ENCODE results near the gene SYT2. TPM values are rescaled to one million over a fixed set of nuclear protein-coding genes. Genes with fewer than 3 reads are reported as not detected.
"Not testable (repeated sequence)": the region's sequence is repeated elsewhere in the genome, so short reads cannot be mapped to it uniquely, and the experiment has no call there.

Gene SYT2
- total RNA-seq, 4 donors from 2014 or later: under 0.01 to 0.38 TPM; not detected in 2

- WGBS, 2 donors: 60 to 81% methylated on average over 3 to 6 of the region's 7 CpGs
- no peaks in the 10 kb centered on the region for H3K36me3 ChIP-seq
- no peaks in the 10 kb centered on the region for H3K9me3 ChIP-seq
- no peaks in the 10 kb centered on the region for H3K27me3 ChIP-seq
- no peak for TF ChIP-seq CTCF (IDR thresholded peaks at IDR 0.05)
- TF ChIP-seq POLR2A (IDR thresholded peaks at IDR 0.05): no peak
- intact Hi-C loops (cut with DNase I): no loop called here
- no peak overlapping the region for H3K27ac ChIP-seq
- no peak overlapping the region for H3K4me3 ChIP-seq (replicated peaks in 1 of 3)
- DNase-seq: no peak
- H3K4me1 ChIP-seq: no peaks in the 10 kb centered on the region
These were observed 87.2 kb downstream of the SYT2 start for GRCh38 chr1:202623075-202623474.

GRCh38 chr1:202622388-202622787 is 87.9 kb downstream of the SYT2 start:
- Histone ChIP-seq H3K9me3 (no peaks in the 10 kb centered on the region), H3K36me3 (no peaks in the 10 kb centered on the region), H3K27me3 (no peaks in the 10 kb centered on the region), H3K27ac (no peak overlapping the region), H3K4me1 (no peaks in the 10 kb centered on the region), H3K4me3 (replicated peaks in 1 of 3) (no peak overlapping the region)
- 90 to 92% methylated on average over 8 of the region's 8 CpGs for WGBS, 2 donors
- intact Hi-C loops (cut with DNase I): no loop called here
- DNase-seq: no peak
- TF ChIP-seq POLR2A (IDR thresholded peaks at IDR 0.05) (no peak), CTCF (IDR thresholded peaks at IDR 0.05) (no peak)

- H3K4me3 ChIP-seq (replicated peaks in 1 of 3): no peak overlapping the region
- no peaks in the 10 kb centered on the region for H3K27me3 ChIP-seq
- DNase-seq: no peak
- TF ChIP-seq CTCF (IDR thresholded peaks at IDR 0.05) (no peak), POLR2A (IDR thresholded peaks at IDR 0.05) (no peak)
- no peaks in the 10 kb centered on the region for H3K4me1 ChIP-seq
- no peaks in the 10 kb centered on the region for H3K36me3 ChIP-seq
- WGBS, 2 donors: 97 to 100% methylated on average over 1 to 2 of the region's 3 CpGs
- no peak overlapping the region for H3K27ac ChIP-seq
- intact Hi-C loops (cut with DNase I): no loop called here
- no peaks in the 10 kb centered on the region for H3K9me3 ChIP-seq
These were observed 88.8 kb downstream of the SYT2 start for GRCh38 chr1:202621446-202621845.

GRCh38 chr1:202620036-202620435 is 90.2 kb downstream of the SYT2 start:
- H3K27me3 ChIP-seq; H3K27ac ChIP-seq; H3K36me3 ChIP-seq; H3K9me3 ChIP-seq; H3K4me1 ChIP-seq; DNase-seq; intact Hi-C loops (cut with DNase I); H3K4me3 ChIP-seq (replicated peaks in 1 of 3): not testable (repeated sequence)
- 57% methylated on average over 1 of the region's 2 CpGs; no CpG with 5 or more reads in 1 of the 2 donors for WGBS, 2 donors

GRCh38 chr1:202619505-202619904 is 90.7 kb downstream of the SYT2 start:
- DNase-seq: no peak
- no peak overlapping the region for H3K27ac ChIP-seq
- no peak for TF ChIP-seq POLR2A (IDR thresholded peaks at IDR 0.05)
- TF ChIP-seq CTCF (IDR thresholded peaks at IDR 0.05): no peak
- WGBS, 2 donors: 85 to 94% methylated on average over 2 of the region's 2 CpGs
- intact Hi-C loops (cut with DNase I): no loop called here
- H3K9me3 ChIP-seq: no peaks in the 10 kb centered on the region
- H3K27me3 ChIP-seq: no peaks in the 10 kb centered on the region
- no peaks in the 10 kb centered on the region for H3K36me3 ChIP-seq
- peaks cover 0 to 8% of the 10 kb centered on the region in 2 donors for H3K4me1 ChIP-seq
- no peak overlapping the region for H3K4me3 ChIP-seq (replicated peaks in 1 of 3)

- H3K36me3 ChIP-seq; H3K4me3 ChIP-seq (replicated peaks in 1 of 3); H3K27ac ChIP-seq; H3K27me3 ChIP-seq; intact Hi-C loops (cut with DNase I); H3K9me3 ChIP-seq; DNase-seq; H3K4me1 ChIP-seq: not testable (repeated sequence)
- WGBS, 2 donors: 66 to 69% methylated on average over 11 of the region's 11 CpGs
These were observed 91.2 kb downstream of the SYT2 start for GRCh38 chr1:202619012-202619411.

Measured in thyroid gland (tissue), 4 donors.